Inflammatory macrophage treated with lipopolysaccharide for 1 hour (primary cell): ENCODE data around the gene PTPRC.

ENCODE experiments used
- DNase-seq, 2 donors: peaks; one replicate each; pipeline ENCODE4 v3.0.0-alpha.2; 2020 to 2022

PTPRC gene

GRCh38 chr1:198678301-198678836 is 39.5 kb downstream of the PTPRC start:
- DNase-seq = no peak

- DNase-seq = no peak
Measured at GRCh38 chr1:198678901-198679329, 40.1 kb downstream of the PTPRC start.

GRCh38 chr1:198679535-198680173 is 40.8 kb downstream of the PTPRC start:
- DNase-seq = no peak

GRCh38 chr1:198680174-198680875 is 41.5 kb downstream of the PTPRC start:
- DNase-seq = no peak

GRCh38 chr1:198681252-198681651 is 42.4 kb downstream of the PTPRC start:
- DNase-seq = no peak

GRCh38 chr1:198681831-198682759 is 43.3 kb downstream of the PTPRC start:
- peak; percentile 94 to 98 for DNase-seq

- no peak for DNase-seq
Measured at GRCh38 chr1:198682850-198683249, 44.0 kb downstream of the PTPRC start.

GRCh38 chr1:198683449-198683848 is 44.6 kb downstream of the PTPRC start:
- DNase-seq = no peak

GRCh38 chr1:198686069-198686728 is 47.4 kb downstream of the PTPRC start:
- peak; percentile 28 to 51 for DNase-seq

- no peak for DNase-seq
Measured at GRCh38 chr1:198687429-198687828, 48.6 kb downstream of the PTPRC start.

- DNase-seq = no peak
Measured at GRCh38 chr1:198691063-198691462, 52.2 kb downstream of the PTPRC start.

GRCh38 chr1:198693321-198693720 is 54.5 kb downstream of the PTPRC start:
- DNase-seq = no peak

- DNase-seq = no peak
Measured at GRCh38 chr1:198694542-198694941, 55.7 kb downstream of the PTPRC start.

- peak in 1 of 2 donors; percentile 23 for DNase-seq
Measured at GRCh38 chr1:198696211-198696610, 57.4 kb downstream of the PTPRC start.

GRCh38 chr1:198699167-198700015 is 60.6 kb downstream of the PTPRC start:
- no peak for DNase-seq

- no peak for DNase-seq
Measured at GRCh38 chr1:198700016-198700392, 61.2 kb downstream of the PTPRC start.

- no peak for DNase-seq
Measured at GRCh38 chr1:198700396-198700795, 61.6 kb downstream of the PTPRC start.

GRCh38 chr1:198701250-198701649 is 62.4 kb downstream of the PTPRC start:
- no peak for DNase-seq

- DNase-seq = no peak
Measured at GRCh38 chr1:198701766-198702539, 63.1 kb downstream of the PTPRC start.

GRCh38 chr1:198708761-198709525 is 70.1 kb downstream of the PTPRC start:
- DNase-seq = no peak
